GM12873 (cell line): ENCODE data around the gene CST4.

Experiments used
- TF ChIP-seq, protein P1 (sequence below): IDR thresholded peaks from 2 replicates; pipeline ENCODE4 v1.5.1; 2012; ENCODE audit warnings: low read depth, mild to moderate bottlenecking, moderate library complexity, low read length, control low read depth; ENCODE audit not compliant: insufficient read depth; ENCODE audit errors: missing control alignments

Gene CST4

DNA sequence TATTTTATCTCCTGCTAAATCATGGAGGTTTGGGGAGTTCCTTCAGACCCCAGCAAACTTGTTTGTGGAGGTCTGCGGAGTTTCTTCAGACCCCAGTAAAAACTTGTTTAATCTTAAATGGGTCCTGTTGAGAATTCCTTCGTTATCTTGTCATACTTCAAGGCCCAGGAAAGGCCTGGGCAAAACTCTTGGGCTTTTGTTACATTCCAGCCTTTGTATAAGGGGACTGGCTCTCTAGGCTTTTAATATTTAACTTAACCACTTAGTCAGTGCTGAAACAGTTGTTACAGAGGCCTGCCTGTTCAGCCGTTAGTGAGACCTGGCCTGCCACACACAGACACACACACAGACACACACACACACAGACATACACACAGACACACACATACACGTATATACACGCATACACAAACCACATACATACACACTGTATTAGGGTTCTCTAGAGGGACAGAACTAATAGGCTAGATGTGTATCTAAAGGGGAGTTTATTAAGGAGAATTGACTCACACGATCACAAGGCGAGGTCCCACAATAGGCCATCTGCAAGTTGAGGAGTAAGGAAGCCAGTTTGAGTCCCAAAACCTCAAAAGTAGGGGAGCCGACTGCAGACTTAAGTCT lies 29.7 kb downstream of the CST4 start:
- TF ChIP-seq, protein P1, sequence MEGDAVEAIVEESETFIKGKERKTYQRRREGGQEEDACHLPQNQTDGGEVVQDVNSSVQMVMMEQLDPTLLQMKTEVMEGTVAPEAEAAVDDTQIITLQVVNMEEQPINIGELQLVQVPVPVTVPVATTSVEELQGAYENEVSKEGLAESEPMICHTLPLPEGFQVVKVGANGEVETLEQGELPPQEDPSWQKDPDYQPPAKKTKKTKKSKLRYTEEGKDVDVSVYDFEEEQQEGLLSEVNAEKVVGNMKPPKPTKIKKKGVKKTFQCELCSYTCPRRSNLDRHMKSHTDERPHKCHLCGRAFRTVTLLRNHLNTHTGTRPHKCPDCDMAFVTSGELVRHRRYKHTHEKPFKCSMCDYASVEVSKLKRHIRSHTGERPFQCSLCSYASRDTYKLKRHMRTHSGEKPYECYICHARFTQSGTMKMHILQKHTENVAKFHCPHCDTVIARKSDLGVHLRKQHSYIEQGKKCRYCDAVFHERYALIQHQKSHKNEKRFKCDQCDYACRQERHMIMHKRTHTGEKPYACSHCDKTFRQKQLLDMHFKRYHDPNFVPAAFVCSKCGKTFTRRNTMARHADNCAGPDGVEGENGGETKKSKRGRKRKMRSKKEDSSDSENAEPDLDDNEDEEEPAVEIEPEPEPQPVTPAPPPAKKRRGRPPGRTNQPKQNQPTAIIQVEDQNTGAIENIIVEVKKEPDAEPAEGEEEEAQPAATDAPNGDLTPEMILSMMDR = no peak

DNA sequence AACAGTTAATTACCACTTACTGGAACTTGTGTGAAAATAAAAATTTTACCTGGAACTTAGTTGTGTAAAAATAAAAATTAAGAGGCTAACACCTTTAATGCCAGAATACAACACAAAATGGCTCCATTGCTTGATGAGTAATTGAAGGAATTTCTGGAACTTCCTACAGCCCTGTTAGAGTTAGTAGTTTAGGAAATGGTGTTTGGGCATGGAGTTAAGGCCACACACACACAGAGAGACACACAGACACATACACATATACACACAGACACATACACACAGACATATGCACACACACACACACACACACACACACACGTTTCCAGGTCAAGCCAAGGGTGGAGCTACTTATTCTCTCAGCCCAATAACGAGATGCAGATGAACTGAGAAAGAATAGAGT lies 30.5 kb downstream of the CST4 start:
- TF ChIP-seq, protein P1 = no peak

DNA sequence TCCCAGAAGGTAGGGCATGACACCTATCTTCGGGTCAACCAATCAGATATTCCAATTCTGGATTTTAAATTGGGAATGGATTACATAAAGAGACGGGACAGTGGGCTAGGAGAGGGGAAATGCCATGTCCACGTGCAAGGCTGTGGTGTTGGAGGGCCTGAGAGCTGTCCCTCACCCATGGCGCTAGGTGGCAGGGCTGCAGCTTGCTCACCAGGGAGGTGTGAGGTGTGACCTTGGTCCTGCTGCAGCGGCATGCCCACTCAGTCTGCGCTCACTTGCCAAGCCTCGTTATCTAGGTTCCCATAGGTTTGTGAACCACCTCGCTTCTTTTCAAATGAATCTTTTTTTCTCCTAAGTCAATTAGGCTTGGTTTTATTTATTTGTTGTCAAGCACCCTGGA lies 31.6 kb downstream of the CST4 start:
- TF ChIP-seq, protein P1 = no peak

DNA sequence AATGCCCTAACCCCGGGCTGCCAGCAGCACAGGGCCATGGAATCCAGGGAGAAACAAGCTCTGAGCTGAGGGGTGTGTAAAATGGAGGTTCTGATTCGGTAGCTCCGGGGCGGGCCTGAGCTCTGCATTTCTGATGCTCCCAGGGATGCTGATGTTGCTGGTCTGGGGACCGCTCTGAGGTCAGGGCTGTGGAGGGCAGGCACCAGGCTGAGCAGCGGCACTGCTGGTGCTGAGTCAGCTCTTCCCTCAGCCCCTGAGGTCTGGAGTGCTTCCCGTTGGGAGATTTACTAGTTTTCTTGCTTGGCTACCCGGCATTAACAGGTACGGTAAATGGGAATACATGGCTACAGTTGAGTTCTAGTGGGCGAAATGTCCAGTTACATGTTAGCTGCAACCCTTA lies 32.5 kb downstream of the CST4 start:
- TF ChIP-seq, protein P1 = no peak

DNA sequence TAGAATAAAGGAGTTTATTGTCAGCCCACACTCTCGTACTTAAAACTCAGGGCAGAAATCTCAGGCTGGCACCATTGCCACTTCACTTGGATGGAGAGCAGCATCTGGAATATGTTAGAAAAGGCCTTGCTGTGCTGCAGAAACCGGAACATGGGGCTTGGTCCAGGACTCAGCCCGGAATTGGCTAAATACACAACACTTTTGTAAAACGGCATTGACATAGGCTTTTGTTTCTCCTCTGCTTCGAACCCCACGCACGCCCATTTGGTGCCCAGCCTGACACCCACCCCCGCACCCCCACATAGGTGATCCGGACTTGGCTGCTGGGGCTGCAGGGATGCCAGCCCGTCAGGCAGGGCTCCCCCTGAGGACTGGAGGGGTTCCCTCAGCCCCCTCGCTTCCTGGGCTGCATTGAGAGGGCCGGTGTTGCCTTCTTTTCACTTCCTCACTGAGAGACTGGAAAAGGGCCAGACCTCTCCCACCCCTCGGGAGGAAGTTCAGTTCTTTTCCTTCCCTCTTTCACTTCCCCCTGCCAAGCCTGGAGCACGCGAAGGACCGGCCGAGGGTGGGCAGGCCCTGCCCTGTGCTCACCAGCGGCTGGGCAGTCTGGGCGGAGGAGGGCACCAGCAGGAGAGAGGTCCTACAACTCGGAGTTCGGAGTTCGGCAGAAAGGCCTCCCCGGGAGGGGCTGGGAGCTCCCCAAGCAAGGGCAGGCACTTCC lies 33.2 kb downstream of the CST4 start:
- TF ChIP-seq, protein P1 = no peak

DNA sequence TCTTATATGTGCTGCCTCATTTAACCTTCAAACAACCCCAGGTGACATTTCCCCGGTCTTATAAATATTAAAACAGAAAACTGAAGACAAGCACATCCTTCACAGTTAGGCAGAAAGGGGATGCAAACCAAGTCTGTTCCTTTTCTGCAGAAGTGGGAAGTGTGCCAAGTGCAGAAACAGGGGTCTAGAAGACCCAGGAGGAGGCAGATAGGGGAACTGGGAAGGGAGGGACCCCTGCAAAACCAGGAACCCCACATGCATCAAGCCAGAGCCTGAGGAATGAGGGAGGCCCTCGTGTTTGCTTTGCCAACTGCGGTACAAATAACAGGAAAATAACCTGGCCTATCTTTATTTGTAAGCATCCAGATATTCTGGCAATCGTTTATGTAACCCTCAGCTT lies 34.1 kb downstream of the CST4 start:
- TF ChIP-seq, protein P1 = no peak

DNA sequence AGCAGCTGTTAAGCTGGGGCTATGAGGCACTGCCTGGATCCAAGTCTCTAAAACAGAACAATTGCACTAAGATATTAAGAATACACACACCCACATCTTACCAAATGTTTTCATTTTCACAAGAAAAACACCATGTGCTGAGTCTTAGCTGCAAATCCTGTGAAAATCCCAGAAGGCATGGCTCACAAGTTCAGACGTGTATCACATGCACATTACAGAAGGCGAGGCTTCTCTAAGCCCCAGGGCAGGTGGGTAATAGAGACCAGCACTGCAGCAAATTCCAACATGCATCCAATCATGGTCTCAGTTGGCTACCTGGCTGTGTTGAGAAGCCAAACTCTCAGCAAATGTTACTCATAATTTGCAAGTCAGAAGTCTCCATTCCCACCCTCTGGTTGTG lies 34.8 kb downstream of the CST4 start:
- TF ChIP-seq, protein P1 = no peak
